ENCODE results near the gene NFIA.

GRCh38 chr1:61143821-61144424, 61.6 kb downstream of the NFIA start:
- TF ChIP-seq CTCF (conservative IDR thresholded peaks at IDR 0.05; ENCODE audit: low read depth, low read length) (no peak), EZH2phosphoT487 (IDR thresholded peaks at IDR 0.05; ENCODE audit: borderline replicate concordance, low read length) (no peak), EZH2 (IDR thresholded peaks at IDR 0.05; ENCODE audit: low read length, unreplicated experiment) (no peak)

Measured in PC-3 (cell line).